Measurements from ENCODE around the gene PLA2G4E. TPM values are rescaled to one million over a fixed set of nuclear protein-coding genes. Genes with fewer than 3 reads are reported as not detected.

PLA2G4E gene
- total RNA-seq, 1 experiment from 2014 or later: not detected

- Histone ChIP-seq H3F3A (ENCODE audit: low read length, unreplicated experiment) (peaks cover 5% of the 10 kb centered on the region), H3K27ac (ENCODE audit: low read length) (peak overlapping the region; percentile 97), H3K27me3 (ENCODE audit: low read length) (no peaks in the 10 kb centered on the region), H3K9me3 (ENCODE audit: low read length) (no peaks in the 10 kb centered on the region), H2AFZ (ENCODE audit: low read length) (no peak overlapping the region), H3K9ac (ENCODE audit: low read length) (0 out of 2 replicates have a peak overlapping the region, but pooled peaks have one; percentile 87), H3K4me2 (ENCODE audit: low read length) (0 out of 2 replicates have a peak overlapping the region, but pooled peaks have one; percentile 70), H3K4me3 (ENCODE audit: low read length) (no peak overlapping the region), H3K36me3 (ENCODE audit: low read depth, low read length) (peaks cover 35% of the 10 kb centered on the region), H4K20me1 (ENCODE audit: low read length) (no peaks in the 10 kb centered on the region), H3K4me1 (ENCODE audit: insufficient read depth, low read length) (peaks cover 68% of the 10 kb centered on the region), H3K9me2 (replicated peaks; ENCODE audit: low read length) (no peaks in the 10 kb centered on the region), H3K79me2 (ENCODE audit: low read length) (peaks cover 80% of the 10 kb centered on the region)
- DNase-seq (no peak), ATAC-seq (no peak)
- TF ChIP-seq EZH2phosphoT487 (IDR thresholded peaks at IDR 0.05; ENCODE audit: borderline replicate concordance, low read length) (no peak), EZH2 (IDR thresholded peaks at IDR 0.05; ENCODE audit: low read length, unreplicated experiment) (no peak)
- TF ChIP-seq, protein P1, sequence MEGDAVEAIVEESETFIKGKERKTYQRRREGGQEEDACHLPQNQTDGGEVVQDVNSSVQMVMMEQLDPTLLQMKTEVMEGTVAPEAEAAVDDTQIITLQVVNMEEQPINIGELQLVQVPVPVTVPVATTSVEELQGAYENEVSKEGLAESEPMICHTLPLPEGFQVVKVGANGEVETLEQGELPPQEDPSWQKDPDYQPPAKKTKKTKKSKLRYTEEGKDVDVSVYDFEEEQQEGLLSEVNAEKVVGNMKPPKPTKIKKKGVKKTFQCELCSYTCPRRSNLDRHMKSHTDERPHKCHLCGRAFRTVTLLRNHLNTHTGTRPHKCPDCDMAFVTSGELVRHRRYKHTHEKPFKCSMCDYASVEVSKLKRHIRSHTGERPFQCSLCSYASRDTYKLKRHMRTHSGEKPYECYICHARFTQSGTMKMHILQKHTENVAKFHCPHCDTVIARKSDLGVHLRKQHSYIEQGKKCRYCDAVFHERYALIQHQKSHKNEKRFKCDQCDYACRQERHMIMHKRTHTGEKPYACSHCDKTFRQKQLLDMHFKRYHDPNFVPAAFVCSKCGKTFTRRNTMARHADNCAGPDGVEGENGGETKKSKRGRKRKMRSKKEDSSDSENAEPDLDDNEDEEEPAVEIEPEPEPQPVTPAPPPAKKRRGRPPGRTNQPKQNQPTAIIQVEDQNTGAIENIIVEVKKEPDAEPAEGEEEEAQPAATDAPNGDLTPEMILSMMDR (conservative IDR thresholded peaks at IDR 0.05; ENCODE audit: low read depth, low read length): no peak
- CTCF ChIA-PET: no interaction called here
- BruUV-seq (replicated peaks): no TSS peak
- intact Hi-C loops (cut with micrococcal nuclease): no loop called here
- POLR2A ChIA-PET (ENCODE audit: unreplicated experiment): interaction anchor here (0.9 kb wide), 1 partner anchor 35 kb away, joined by 3 read pairs; no protein-coding TSS in a partner anchor
Measured at GRCh38 chr15:41936155-41936554, 84.7 kb downstream of the PLA2G4E start.

DNA sequence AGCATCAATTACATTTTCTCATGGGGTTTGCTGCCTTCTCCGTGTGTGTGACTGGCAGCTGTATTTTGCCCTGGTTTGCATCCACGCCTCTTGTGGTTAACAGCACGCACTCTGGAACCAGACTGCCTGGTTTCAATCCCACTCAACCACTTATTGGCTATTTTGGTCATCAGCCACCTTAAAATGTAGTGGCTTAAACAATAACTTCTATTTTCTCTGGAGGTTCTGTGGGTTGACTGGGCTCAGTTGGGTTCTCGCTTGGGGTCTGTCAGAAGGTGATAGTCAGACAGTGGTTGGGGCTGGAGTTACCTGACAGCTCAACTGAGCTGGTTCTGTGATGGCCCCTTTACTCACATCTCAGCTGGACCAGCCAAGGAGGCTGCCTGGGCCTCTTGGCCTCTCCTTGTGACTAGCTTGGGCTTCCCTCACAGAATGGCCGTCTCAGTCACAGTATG is 85.2 kb downstream of the PLA2G4E start:
- DNase-seq: peak; percentile 60
- Histone ChIP-seq H3K9ac (ENCODE audit: low read length) (peak overlapping the region; percentile 87), H3K4me1 (ENCODE audit: insufficient read depth, low read length) (peaks cover 67% of the 10 kb centered on the region), H3K4me2 (ENCODE audit: low read length) (peak overlapping the region; percentile 70), H3K36me3 (ENCODE audit: low read depth, low read length) (peaks cover 33% of the 10 kb centered on the region), H3K79me2 (ENCODE audit: low read length) (peaks cover 80% of the 10 kb centered on the region), H3K27me3 (ENCODE audit: low read length) (no peaks in the 10 kb centered on the region), H3K9me3 (ENCODE audit: low read length) (no peaks in the 10 kb centered on the region), H3K4me3 (ENCODE audit: low read length) (no peak overlapping the region), H3K27ac (ENCODE audit: low read length) (peak overlapping the region; percentile 97), H3K9me2 (replicated peaks; ENCODE audit: low read length) (no peaks in the 10 kb centered on the region), H3F3A (ENCODE audit: low read length, unreplicated experiment) (no peaks in the 10 kb centered on the region), H2AFZ (ENCODE audit: low read length) (no peak overlapping the region), H4K20me1 (ENCODE audit: low read length) (no peaks in the 10 kb centered on the region)
- BruUV-seq (replicated peaks): no TSS peak
- no peak for ATAC-seq
- intact Hi-C loops (cut with micrococcal nuclease): no loop called here
- ChIA-PET POLR2A (ENCODE audit: unreplicated experiment) (interaction anchor here (0.6 to 1.2 kb wide), 3 partner anchors 26 to 158 kb away, joined by 3 to 20 read pairs (median 4); partner anchors contain the start of gene EHD4), CTCF (interaction anchor here (1.2 kb wide), 1 partner anchor 31 kb away, joined by 5 read pairs; no protein-coding TSS in a partner anchor)
- TF ChIP-seq, protein P1 (conservative IDR thresholded peaks at IDR 0.05; ENCODE audit: low read depth, low read length): no peak
- no peak for TF ChIP-seq EZH2phosphoT487 (IDR thresholded peaks at IDR 0.05; ENCODE audit: borderline replicate concordance, low read length)
- TF ChIP-seq EZH2 (IDR thresholded peaks at IDR 0.05; ENCODE audit: low read length, unreplicated experiment): no peak

DNA sequence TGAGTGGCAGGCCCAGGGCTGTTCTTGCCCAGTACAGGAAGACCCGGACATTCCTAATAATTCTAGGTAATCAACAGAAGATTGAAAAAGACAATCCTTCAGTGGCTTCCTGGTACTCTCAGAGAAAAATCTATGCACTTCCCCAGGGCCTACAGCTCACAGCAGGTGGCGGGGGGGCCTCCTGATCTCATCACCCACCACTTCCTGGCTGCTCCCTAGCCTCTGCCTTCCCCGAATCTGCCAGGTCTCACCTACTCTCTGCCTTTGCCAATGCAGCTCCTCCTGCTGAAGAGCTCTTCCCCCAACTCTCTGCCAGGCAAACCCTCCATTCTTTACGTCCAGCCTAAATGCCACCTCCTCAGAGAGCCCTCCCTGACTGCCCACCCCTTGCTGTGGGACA is 86.0 kb downstream of the PLA2G4E start:
- peaks cover 68% of the 10 kb centered on the region for H3K4me1 ChIP-seq (ENCODE audit: insufficient read depth, low read length)
- peaks cover 77% of the 10 kb centered on the region for H3K79me2 ChIP-seq (ENCODE audit: low read length)
- ChIA-PET CTCF (interaction anchor here (1.2 kb wide), 1 partner anchor 30 kb away, joined by 5 read pairs; no protein-coding TSS in a partner anchor), POLR2A (ENCODE audit: unreplicated experiment) (interaction anchor here (0.6 to 1.2 kb wide), 4 partner anchors 27 to 349 kb away, joined by 3 to 20 read pairs (median 4); partner anchors contain the start of gene EHD4)
- no peaks in the 10 kb centered on the region for H3K9me2 ChIP-seq (replicated peaks; ENCODE audit: low read length)
- BruUV-seq (replicated peaks): no TSS peak
- H4K20me1 ChIP-seq (ENCODE audit: low read length): no peaks in the 10 kb centered on the region
- TF ChIP-seq EZH2 (IDR thresholded peaks at IDR 0.05; ENCODE audit: low read length, unreplicated experiment) (no peak), EZH2phosphoT487 (IDR thresholded peaks at IDR 0.05; ENCODE audit: borderline replicate concordance, low read length) (no peak)
- TF ChIP-seq, protein P1 (conservative IDR thresholded peaks at IDR 0.05; ENCODE audit: low read depth, low read length): no peak
- intact Hi-C loops (cut with micrococcal nuclease): no loop called here
- peak overlapping the region; percentile 70 for H3K4me2 ChIP-seq (ENCODE audit: low read length)
- no peaks in the 10 kb centered on the region for H3K27me3 ChIP-seq (ENCODE audit: low read length)
- H3K27ac ChIP-seq (ENCODE audit: low read length): peak overlapping the region; percentile 97
- no peaks in the 10 kb centered on the region for H3K9me3 ChIP-seq (ENCODE audit: low read length)
- no peak overlapping the region for H3K4me3 ChIP-seq (ENCODE audit: low read length)
- H2AFZ ChIP-seq (ENCODE audit: low read length): no peak overlapping the region
- ATAC-seq: peak; percentile 69
- DNase-seq: peak; percentile 85
- H3F3A ChIP-seq (ENCODE audit: low read length, unreplicated experiment): peaks cover 2% of the 10 kb centered on the region
- H3K9ac ChIP-seq (ENCODE audit: low read length): peak overlapping the region; percentile 87
- H3K36me3 ChIP-seq (ENCODE audit: low read depth, low read length): peaks cover 28% of the 10 kb centered on the region
